Stimulated activated CD4-positive, alpha-beta T cell treated with anti-CD3 and anti-CD28 coated beads, TNF-alpha, amount 100 ng/mL, for 1 hour (primary cell): ENCODE measurements around the gene FAM83C.

Experiments used
- DNase-seq, 3 donors: peaks; one replicate each; pipeline ENCODE4 v3.0.0-alpha.2; 2020; ENCODE audit warnings: low read depth in 3 of 3, low spot score in 1 of 3

The FAM83C gene

GRCh38 chr20:35237486-35237885 lies 54.7 kb downstream of the FAM83C start:
- DNase-seq, result no peak

GRCh38 chr20:35235881-35236280 lies 56.3 kb downstream of the FAM83C start:
- DNase-seq, result no peak
